CD1c-positive myeloid dendritic cell (primary cell): ENCODE data around the gene CIART.
"Not testable (repeated sequence)": the region's sequence is repeated elsewhere in the genome, so short reads cannot be mapped to it uniquely, and the experiment has no call there.

Experiments used
- DNase-seq: peaks from one replicate; pipeline ENCODE4 v3.0.0-alpha.2; 2016; ENCODE audit errors: extremely low spot score

The CIART gene, protein sequence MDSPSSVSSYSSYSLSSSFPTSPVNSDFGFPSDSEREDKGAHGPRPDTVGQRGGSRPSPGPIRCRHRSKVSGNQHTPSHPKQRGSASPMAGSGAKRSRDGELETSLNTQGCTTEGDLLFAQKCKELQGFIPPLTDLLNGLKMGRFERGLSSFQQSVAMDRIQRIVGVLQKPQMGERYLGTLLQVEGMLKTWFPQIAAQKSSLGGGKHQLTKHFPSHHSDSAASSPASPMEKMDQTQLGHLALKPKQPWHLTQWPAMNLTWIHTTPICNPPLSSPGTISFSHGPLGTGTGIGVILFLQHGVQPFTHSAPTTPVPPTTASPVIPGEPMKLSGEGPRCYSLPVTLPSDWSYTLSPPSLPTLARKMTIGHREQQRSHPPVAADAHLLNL

GRCh38 chr1:150281758-150282557, at the start of gene CIART:
CIART (plus strand) TSS chr1:150282554; CDS start chr1:150283268, 714 bp downstream.
- peak; percentile 76 for DNase-seq

GRCh38 chr1:150232921-150233320, 49.4 kb upstream of the CIART start:
- DNase-seq: not testable (repeated sequence)

- peak; percentile 52 for DNase-seq
Measured at GRCh38 chr1:150233359-150234308, 48.7 kb upstream of the CIART start.

DNA sequence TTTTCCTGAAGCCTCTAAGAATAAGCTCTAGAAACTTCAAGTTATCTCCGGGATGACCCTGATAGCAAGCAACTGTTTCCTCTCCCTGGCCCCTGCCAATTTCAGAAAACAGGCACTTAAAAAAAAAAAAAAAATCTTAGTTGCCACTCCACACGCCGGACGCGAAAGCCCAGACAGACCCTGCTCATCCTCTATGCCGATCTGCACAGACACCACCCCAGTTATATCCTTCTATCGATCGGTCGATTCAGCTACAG, 48.1 kb upstream of the CIART start:
- no peak for DNase-seq

- peak; percentile 84 for DNase-seq
Measured at GRCh38 chr1:150234566-150235293, 47.6 kb upstream of the CIART start.

DNA sequence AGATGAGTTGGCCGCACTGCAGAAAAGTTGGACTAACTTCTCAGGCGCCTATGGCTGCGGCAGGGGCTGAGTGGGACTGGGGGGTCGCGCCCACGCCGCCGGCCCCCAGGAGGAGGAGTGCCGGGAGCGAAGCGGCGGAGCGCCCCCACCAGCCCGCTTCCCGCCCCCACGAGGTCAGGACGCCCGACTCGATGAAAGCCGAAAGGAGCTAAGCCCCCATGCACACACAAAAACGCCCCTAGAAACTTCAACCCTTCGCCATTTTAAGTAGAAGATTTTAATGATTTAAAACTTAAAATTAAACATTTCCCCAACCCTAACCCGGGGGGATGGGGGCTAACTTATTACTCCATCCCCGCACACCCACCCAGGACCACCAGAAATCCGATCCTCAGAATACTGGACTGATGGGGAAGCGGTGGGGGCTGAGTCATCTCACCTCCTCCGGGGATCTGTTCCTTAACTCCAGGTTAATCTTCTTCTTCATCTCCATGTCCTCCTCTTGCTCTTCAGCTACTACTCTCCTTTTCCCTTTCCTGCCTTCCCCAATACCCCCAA, 47.0 kb upstream of the CIART start:
- DNase-seq: peak; percentile 47

DNA sequence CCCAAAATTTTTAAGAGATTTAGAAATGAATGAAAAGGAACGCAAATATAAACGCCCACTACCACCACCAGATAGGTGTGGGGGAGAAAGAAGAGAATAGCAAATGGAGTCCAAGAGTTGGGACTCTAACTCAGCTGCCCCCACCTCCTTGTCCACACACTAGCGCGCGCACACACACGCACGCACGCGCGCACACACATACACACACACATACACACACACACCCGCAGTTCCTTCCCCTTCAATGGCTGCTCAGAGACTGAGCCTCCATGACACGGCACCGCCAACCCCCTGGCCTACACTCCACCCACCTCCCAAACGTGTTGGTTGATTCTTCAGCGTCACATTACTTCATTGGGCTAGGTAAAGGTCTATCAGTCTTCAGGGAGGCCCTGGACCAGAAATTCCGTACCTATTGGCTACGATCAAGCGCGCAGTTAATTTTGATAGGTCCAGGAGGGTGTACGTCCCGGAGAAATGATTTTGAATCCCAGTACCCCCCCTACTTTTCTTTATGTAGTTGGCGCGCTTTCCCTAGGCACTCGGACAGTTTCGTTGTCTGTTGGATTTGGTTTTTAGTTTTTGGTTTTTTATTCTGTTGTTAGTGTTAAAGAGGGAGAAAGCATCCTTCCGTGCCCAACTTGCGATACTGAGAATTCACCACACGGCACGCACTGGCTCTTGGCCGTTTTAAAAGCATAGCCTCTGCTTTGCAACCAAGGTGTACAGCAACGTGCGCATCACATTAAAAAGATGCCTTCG, 46.3 kb upstream of the CIART start, which contains the start of gene ANP32E:
Gene ANP32E (minus strand): TSS at position 261 of the 762 bp plus-strand sequence. CDS start 326 bp downstream, outside the sequence.
- peak; percentile 96 for DNase-seq

DNA sequence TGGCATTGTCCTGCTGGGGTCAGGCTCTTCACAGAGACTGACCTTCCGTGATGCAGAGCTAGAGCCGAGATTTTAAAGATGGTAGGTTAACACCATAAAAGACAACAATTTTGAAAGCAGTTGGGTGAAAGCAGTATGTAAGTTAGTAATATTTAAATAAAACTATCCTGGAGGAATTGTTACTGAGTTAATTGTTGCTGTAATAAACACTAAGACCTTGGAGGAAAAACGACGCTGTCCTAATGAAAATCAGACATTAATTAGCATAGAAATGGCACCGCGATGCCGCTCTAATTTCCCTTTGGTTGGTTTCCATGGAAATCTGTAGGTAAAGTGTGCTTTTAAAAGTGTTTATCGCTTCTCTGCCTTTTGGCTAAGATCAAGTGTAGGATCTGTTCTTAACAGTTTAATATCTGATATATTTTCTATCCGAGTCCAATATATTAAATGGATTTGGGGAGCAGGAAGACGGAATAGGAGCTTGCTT, 45.7 kb upstream of the CIART start:
- DNase-seq: no peak

DNA sequence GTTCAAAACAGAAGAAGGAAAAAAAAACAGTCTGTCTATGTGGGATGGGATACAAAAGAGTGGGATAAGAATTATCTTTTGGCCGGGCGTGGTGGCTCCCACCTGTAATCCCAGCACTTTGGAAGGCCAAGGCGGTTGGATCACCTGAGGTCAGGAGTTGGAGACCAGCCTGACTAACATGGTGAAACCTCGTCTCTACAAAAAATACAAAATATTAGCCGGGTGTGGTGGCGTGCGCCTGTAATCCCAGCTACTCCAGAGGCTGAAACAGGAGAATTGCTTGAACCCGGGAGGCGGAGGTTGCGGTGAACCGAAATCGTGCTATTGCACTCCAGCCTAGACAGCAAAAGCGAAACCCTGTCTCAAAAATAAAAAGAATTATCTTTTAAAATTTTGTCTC, 45.2 kb upstream of the CIART start:
- DNase-seq: not testable (repeated sequence)

GRCh38 chr1:150237746-150238145, 44.6 kb upstream of the CIART start:
- DNase-seq: no peak

DNA sequence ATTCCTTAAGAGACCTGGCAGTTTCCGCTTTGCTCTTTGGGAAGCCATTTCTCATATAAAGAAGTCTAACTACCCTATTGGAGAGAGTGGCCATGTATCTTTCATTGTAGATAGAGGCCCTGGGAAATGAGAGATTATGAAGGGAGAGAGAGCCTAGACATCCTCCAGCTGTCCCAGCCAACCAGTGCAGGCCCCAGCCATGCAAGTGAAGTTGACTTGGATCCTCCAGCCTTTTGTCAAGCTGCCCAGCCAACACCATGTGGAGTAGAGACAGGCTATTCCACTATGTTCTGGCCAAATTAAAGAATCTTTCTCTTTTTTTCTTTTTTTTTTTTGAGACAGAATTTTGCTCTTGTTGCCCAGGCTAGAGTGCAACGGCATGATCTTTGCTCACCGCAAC, 39.4 kb upstream of the CIART start:
- DNase-seq: no peak

- no peak for DNase-seq
Measured at GRCh38 chr1:150249936-150250335, 32.4 kb upstream of the CIART start.

- no peak for DNase-seq
Measured at GRCh38 chr1:150256198-150256553, 26.2 kb upstream of the CIART start.

GRCh38 chr1:150256554-150257341, 25.6 kb upstream of the CIART start:
- DNase-seq: peak; percentile 38

GRCh38 chr1:150257624-150258585, 24.4 kb upstream of the CIART start, which contains the start of gene CA14:
CA14 (plus strand) TSS chr1:150257774; CDS start chr1:150258129, 355 bp downstream.
- no peak for DNase-seq

DNA sequence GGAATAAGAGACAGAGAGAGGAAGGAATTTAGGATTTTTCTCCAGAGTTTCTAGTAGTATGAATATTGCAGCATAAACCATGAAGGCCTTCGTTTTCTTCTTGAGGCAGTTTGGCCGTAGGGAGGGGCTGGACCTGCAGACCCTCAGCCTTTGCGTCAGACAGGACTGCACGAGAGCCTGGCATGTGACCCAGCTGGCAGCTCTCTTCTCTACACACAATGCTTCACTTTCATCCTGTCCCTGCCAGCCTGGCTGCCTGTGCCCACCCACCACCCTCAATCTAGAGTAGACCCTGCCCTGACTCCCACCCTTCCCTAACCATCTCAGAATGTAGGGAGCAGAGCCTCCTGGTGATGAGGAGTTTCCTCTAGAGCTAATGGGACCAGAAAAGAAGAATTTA, 23.1 kb upstream of the CIART start:
- DNase-seq: no peak

DNA sequence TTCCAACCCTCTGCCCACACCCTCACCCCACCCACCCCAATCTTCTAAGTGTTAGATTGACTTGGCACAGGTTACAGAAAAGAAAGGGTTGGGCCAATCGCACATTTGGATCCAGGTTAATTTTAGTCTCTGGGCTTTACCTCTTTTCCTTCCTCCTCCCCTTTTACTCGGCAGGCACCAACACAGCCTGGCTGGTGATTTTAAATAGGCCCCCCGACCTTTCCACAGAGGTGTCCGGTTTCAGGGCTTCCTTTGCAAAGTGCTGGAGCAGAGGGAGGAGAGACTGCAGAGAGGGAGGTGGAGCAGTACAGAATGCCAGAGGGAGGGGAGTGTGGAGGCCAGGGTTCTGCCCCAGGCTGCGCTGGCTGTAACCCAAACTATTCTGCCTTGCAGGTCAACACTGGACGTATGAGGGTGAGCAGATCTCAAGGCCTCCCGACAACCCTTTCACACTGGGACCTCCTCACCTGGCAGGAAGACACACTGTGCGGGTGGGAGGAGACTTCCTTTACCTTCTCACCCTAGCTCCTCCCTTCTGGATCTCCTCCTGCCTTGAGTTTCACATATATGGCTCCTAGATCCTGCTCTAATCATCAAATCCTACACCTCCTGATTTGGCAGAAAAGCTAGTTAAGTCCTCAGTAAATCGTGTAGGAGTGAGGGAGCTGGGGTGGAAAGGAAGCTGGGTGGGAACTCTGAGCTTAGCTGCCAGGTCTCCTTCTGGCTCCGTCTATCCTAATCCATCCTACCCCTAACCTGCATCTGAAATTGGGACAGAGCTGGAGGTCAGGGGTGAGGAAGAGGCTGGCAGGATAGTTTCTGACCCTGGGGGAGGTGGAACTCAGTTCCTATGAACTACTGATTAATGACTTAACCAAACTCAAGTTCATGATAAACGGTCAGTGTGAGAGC, 22.3 kb upstream of the CIART start:
- no peak for DNase-seq
